ENCODE measurements around the gene TAB2.
"Not testable (repeated sequence)": the region's sequence is repeated elsewhere in the genome, so short reads cannot be mapped to it uniquely, and the experiment has no call there.

The TAB2 gene

DNA sequence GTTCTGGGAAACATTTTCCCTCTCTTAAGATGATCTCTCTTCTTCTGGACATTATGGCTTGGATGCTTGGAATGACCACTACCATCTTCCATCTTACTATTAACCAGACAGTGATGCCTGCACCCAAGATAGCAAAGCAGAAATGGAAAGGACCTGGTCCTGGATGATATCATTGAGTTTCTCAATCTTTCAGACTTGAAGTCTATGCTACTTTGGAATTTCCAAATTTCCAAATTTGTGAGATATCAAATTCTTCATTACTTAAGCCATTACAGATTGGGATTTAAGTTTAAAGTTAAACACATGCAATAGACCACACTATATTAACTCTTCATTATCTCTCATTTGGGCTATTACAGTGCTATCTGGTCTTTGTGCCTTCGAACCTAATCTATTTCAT lies 3.7 kb upstream of the TAB2 start:
- no peak for DNase-seq

DNA sequence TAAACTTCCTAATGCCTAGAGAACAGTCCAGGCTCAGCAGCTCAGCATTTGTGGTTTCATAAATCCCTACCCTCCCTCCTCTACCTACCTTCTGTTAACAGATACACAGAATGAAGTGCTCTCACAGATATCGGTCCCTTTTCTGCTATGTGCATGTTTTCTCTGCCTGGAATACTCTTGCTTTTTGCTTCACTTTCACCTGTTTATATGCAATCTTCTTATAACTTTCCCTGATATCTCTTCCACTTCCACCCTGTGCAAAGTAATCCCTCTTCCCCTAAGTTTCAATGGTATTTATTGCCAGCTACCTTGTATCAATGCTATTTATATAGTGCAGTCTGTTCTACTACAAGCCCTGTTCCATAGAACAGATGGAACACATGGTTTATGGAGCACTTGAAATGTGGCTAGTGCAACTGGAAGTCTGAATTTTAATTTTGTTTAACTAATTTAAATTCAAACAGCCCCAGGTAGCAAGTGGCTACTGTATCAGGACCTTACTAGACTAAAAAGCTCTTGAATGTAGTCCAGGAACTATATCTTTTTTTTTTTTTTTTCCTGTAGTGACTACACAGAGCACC lies 3.1 kb upstream of the TAB2 start:
- no peak for DNase-seq

GRCh38 chr6:149316108-149316727 lies 1.3 kb upstream of the TAB2 start:
- DNase-seq: no peak

DNA sequence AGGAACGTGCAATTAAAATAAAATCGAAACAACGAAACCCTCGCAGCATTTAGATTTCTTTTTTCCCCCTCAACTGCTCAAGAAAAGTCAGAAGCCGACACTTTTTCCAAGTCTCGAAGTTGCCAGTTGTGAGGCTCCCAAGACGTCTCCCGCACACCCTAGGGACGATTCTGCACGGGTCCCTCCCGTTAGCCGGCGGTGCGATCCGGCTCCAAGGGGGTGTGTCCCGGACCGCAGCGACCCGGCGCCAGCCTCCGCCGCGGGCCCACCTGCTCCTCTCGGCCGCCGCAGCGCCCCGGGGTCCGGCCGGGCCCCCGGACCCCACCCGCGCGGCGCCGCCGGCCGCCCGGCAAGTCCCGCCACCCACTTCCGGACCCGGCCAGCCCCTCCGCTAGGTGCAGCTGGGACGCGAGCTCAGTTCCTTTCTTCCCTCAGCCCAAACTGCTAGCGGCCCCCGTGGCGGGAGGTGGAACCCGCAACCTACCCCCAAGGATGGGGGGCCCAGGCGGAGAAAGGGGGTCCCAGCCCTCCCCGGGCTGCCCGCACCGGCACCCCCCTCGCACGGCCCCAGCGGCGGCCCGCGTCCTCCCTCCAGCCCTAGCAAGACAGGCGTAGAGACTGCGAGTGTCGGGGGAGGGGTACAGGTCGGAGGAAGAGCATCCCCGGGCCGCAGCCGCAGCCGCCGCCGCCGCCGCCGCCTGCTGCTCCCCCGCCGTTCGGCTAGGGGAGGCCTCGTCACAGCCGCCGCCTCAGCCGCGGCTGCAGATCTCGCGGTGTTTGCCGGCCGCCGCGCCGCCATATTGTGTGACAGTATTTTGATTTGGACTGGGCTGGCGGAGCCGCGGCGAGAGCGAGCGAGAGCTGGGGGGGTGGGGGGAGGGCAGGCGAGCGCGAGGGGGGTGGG lies 520 bp upstream of the TAB2 start:
- peak; percentile 84 for DNase-seq

DNA sequence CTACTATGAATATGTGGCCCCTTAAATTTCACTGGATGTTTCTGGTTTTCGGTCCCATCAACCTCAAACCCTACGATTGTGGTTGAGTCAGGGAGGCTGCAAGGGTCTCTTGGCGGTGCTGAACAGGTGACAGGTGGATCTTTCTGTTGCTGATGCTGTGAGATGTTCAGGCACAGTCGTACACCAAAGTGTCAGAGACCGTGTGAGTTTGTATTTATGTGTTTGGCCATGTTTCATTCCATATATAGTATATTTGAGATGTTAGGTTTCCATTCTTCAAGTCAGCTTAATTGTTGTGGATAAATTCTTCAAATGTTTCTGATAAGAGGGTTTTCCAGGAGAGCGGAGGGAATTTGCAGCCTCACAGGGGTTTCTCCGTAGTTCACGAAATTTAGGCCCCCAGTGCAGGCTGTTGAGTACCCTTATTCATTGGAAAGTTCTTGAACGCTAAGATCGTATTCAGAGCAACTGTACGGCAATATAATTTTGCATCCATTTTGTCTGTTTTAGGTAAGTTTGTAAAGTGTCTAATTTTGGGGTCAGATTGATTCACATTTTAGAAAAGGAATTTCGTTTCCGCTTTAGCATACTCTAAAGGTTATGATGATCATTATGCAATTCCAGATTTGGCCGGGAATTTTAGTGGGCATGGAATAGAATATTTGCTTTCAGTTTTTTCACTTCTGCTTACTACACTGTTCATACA lies 1.2 kb downstream of the TAB2 start:
- DNase-seq: no peak

- DNase-seq: no peak
These were observed 1.9 kb downstream of the TAB2 start for GRCh38 chr6:149319422-149319821.

DNA sequence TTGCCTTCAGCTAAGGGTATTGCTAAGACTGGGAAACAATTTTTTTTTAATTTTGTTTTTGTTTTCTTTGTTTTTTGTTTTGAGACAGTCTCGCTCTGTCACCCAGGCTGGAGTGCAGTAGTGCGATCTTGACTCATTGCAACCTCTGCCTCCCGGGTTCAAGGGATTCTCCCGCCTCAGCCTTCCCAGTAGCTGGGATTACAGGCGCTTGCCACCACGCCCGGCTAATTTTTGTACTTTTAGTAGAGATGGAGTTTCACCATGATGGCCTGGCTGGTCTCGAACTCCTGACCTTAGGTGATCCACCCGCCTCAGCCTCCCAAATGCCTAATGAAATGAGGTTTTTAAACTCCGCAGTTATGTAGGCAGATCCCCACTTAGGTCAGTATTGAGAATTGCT lies 2.5 kb downstream of the TAB2 start:
- DNase-seq: not testable (repeated sequence)

GRCh38 chr6:149320796-149321195 lies 3.3 kb downstream of the TAB2 start:
- no peak for DNase-seq

GRCh38 chr6:149323353-149323752 lies 5.8 kb downstream of the TAB2 start:
- DNase-seq: no peak

DNA sequence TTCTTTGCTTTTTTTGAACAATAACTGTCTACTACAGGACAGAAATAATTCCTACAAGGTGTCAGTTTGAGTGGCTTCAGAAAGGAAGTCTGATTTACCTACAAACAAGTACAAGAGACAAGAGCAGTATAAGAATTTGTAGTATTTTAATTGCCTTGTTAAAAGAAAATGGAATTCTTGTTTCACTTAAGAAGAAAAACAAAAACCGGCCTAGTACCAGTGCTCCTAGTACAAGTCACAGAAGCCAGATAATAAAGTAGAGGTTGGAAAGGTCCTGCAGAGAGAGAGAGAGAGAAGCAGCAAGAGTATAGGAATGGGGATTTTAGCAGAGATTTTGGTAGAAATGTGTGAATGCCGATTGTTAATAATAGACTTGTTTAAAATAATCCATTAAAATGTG lies 6.4 kb downstream of the TAB2 start:
- DNase-seq: no peak

- DNase-seq: no peak
These were observed 6.9 kb downstream of the TAB2 start for GRCh38 chr6:149324428-149324827.

- no peak for DNase-seq
These were observed 8.2 kb downstream of the TAB2 start for GRCh38 chr6:149325648-149326236.

GRCh38 chr6:149327638-149328037 lies 10.1 kb downstream of the TAB2 start:
- DNase-seq: no peak

DNA sequence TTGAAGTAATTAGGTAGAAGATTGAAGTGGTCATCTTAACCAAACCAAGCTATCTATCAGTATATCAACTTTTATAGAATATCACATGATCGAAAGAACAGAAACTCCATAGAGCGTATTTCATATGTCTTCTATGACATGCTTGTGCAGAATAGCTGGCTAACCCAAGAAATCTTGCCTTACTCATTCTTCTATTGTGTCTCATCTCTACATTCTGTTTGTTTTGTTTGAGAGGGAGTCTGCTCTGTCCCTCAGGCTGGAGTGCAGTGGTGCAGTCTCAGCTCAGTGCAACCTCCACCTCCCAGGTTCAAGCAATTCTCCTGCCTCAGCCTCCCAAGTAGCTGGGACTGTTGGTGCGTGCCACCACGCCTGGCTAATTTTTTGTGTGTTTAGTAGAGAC lies 10.6 kb downstream of the TAB2 start:
- no peak for DNase-seq

DNA sequence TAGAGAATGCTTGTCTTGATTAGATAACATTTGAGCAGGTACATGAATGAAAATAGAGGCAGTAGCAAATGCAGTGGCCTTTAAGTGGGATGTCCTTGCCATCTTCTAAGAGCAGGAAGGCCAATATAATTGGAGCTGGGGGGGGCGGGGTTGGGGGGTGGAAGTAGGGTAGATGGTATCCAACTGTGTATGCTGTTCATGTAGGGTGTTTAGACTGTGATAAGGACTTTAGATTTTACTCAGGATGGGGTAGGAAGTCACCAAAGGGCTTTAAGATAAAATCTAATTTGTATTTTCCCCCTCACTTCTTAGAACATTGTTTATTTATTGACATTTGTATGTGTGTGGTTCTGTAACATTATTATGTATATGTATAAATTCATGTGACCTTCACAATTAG lies 12.0 kb downstream of the TAB2 start:
- DNase-seq: no peak

GRCh38 chr6:149330133-149330532 lies 12.6 kb downstream of the TAB2 start:
- DNase-seq: no peak

DNA sequence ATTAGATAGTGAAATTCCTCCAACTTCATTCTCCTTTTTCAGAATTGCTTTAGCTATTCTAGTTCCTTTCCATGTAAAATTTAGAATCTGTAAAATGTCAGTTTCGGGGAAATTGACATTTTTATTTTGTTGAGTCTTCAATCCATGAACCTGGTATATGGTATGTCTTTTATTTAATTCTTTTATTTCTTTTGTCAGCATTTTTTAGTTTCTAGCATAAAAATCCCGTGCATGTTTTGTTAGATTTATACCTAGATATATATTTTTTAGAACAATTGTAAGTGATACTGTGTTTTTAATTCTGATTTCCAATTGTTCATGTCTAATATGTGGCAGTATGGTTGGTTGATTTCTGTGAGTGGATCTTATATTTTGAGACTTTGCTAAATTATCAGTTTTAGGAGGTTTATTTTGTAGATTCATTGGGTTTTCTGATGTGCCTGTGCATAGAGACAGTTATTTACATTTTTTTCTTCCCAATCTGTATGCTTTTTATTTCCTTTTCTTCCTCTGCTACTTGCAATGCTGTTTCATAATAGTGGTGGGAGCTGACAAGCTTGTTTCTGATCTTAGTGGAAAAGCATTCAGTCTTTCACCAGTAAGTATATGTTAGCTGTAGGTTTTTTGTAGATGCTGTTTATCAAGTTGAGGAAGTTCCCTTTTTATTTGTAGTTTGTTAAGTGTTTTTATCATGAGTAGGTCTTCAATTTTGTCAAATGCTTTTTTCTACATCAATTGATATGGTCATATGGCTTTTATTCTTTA lies 13.7 kb downstream of the TAB2 start:
- DNase-seq: no peak

- DNase-seq: no peak
These were observed 14.4 kb downstream of the TAB2 start for GRCh38 chr6:149331871-149332270.

GRCh38 chr6:149332602-149333265 lies 15.2 kb downstream of the TAB2 start:
- no peak for DNase-seq

DNA sequence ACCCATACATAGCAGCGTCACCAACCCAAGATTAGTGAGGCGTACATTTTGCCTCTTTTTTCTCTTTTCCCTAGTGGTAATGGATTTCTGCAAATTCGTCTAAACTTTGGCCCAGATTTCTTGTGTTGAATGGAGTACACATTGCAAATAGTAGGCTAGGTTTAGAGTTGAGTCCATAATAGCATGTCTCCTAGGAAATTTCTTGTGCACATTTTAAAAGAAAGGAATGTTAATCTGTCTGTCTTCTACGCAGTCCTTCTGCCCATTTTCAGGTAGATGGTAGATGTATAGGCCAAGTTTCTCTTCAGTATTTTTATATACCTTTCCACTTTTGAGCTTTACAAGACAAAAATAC lies 15.7 kb downstream of the TAB2 start:
- DNase-seq: no peak

GRCh38 chr6:149334201-149334600 lies 16.7 kb downstream of the TAB2 start:
- no peak for DNase-seq

DNA sequence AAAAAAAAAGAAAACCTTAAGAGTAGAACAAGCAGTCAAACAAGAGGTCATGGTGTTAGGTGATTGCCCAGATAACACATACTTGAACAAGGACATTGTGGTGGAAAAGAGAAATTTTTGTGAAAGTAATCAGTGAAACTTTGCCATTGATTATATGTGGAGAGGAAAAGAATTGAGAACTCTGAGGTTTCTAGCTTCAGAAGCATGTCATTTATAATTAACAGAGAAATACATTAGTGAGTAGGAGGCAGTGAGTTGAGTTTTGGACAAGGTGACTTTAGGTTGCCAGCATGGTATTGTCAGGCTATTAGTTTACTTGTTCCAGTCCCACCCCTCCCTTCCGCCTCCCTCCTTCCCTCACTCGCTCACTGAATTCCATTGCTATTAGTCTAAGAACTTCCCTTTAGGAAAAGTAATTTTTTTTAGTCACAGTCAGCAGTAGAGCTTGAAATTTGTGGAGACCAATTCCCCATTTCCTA lies 17.2 kb downstream of the TAB2 start:
- DNase-seq: no peak
